NCI-H2107 (cell line): ENCODE results near the gene APBB2.

Source experiments
- DNase-seq: peaks from one replicate; lab custom pipeline; 2025; lab: John Stamatoyannopoulos, UW

APBB2 gene

GRCh38 chr4:41214136-41214824, at the start of gene APBB2:
APBB2 (minus strand) TSS chr4:41214542; CDS start chr4:41033254, 181,288 bp downstream.
- peak; percentile 89 for DNase-seq

- DNase-seq = no peak
Measured at GRCh38 chr4:41262198-41262597, 47.9 kb upstream of the APBB2 start.

- no peak for DNase-seq
Measured at GRCh38 chr4:41260116-41260733, 45.9 kb upstream of the APBB2 start.

- DNase-seq = peak; percentile 15
Measured at GRCh38 chr4:41258783-41259182, 44.4 kb upstream of the APBB2 start.

- no peak for DNase-seq
Measured at GRCh38 chr4:41257906-41258305, 43.6 kb upstream of the APBB2 start.

- peak; percentile 48 for DNase-seq
Measured at GRCh38 chr4:41257257-41257901, 43.0 kb upstream of the APBB2 start.

GRCh38 chr4:41256740-41257256, 42.5 kb upstream of the APBB2 start, which contains the start of gene UCHL1:
UCHL1 (plus strand) TSS chr4:41256928; CDS start chr4:41256977, 49 bp downstream.
- peak; percentile 92 for DNase-seq

GRCh38 chr4:41256131-41256739, 41.9 kb upstream of the APBB2 start:
- no peak for DNase-seq

GRCh38 chr4:41245983-41246382, 31.6 kb upstream of the APBB2 start:
- DNase-seq = no peak

- DNase-seq = no peak
Measured at GRCh38 chr4:41241919-41242318, 27.6 kb upstream of the APBB2 start.

GRCh38 chr4:41236508-41236907, 22.2 kb upstream of the APBB2 start:
- DNase-seq = no peak

- DNase-seq = no peak
Measured at GRCh38 chr4:41236032-41236431, 21.7 kb upstream of the APBB2 start.

- DNase-seq = no peak
Measured at GRCh38 chr4:41232856-41233255, 18.5 kb upstream of the APBB2 start.

- no peak for DNase-seq
Measured at GRCh38 chr4:41232406-41232805, 18.1 kb upstream of the APBB2 start.

GRCh38 chr4:41227902-41228301, 13.6 kb upstream of the APBB2 start:
- DNase-seq = no peak

GRCh38 chr4:41221850-41222645, 7.7 kb upstream of the APBB2 start:
- no peak for DNase-seq

- no peak for DNase-seq
Measured at GRCh38 chr4:41219421-41219950, 5.1 kb upstream of the APBB2 start.

GRCh38 chr4:41218703-41219102, 4.4 kb upstream of the APBB2 start:
- no peak for DNase-seq

- no peak for DNase-seq
Measured at GRCh38 chr4:41217374-41217773, 3.0 kb upstream of the APBB2 start.

- no peak for DNase-seq
Measured at GRCh38 chr4:41217020-41217333, 2.6 kb upstream of the APBB2 start.

GRCh38 chr4:41216294-41217019, 2.1 kb upstream of the APBB2 start:
- peak; percentile 56 for DNase-seq
